Cardiac muscle cell (in vitro differentiated cells and primary cell): ENCODE measurements around the gene RUFY4. TPM values are rescaled to one million over a fixed set of nuclear protein-coding genes. Genes with fewer than 3 reads are reported as not detected.

Experiments used
- DNase-seq, 2 donors: peaks; one replicate each; pipeline versions ENCODE4 v3.0.0 to v3.0.0-alpha.2; 2010 to 2017; ENCODE audit warnings: low read depth in 1 of 2, low spot score in 1 of 2
- H3K27ac ChIP-seq: fragments of 200-600 bp; sonication (generic); 2 replicates; pipeline ENCODE4 v1.5.1; 2016
- H3K27me3 ChIP-seq: fragments of 200-600 bp; sonication (generic); 2 replicates; pipeline ENCODE4 v1.6.0; 2016; ENCODE audit warnings: control low read depth
- H3K36me3 ChIP-seq: fragments of 200-600 bp; sonication (generic); 2 replicates; pipeline ENCODE4 v1.5.1; 2016; ENCODE audit warnings: control low read depth
- H3K4me1 ChIP-seq: fragments of 200-600 bp; sonication (generic); 2 replicates; pipeline ENCODE4 v1.8.1; 2017; ENCODE audit warnings: low read depth, mild to moderate bottlenecking, mixed run types
- H3K4me3 ChIP-seq: fragments of 200-600 bp; sonication (generic); 2 replicates; pipeline ENCODE4 v1.5.1; 2016; ENCODE audit warnings: mild to moderate bottlenecking
- H3K9me3 ChIP-seq: fragments of 200-600 bp; sonication (generic); 2 replicates; pipeline ENCODE4 v1.5.1; 2017; ENCODE audit warnings: low read depth, mild to moderate bottlenecking, control low read depth
- CTCF ChIP-seq: IDR thresholded peaks from 2 replicates; pipeline ENCODE4 v1.5.1; 2012; ENCODE audit warnings: low read depth, mild to moderate bottlenecking, low read length
- polyA plus RNA-seq: library from polyadenylated mRNA; unstranded; fragments of >200 nt; fragmentation: Nextera tagmentation; extraction: Ambion mirVana; gene quantifications from 2 replicates; pipeline ENCODE4 v1.2.1, GENCODE V29; 2016
- total RNA-seq: library from RNA; depleted of rRNA; stranded (reverse); fragments of >200 nt; gene quantifications from 2 replicates; pipeline ENCODE4 v1.2.3, GENCODE V29; 2016

RUFY4 gene
- total and polyA plus RNA-seq, 2 experiments from 2014 or later = not detected

GRCh38 chr2:218079943-218080913 is 11.2 kb downstream of the RUFY4 start:
- Histone ChIP-seq H3K27ac (no peak overlapping the region), H3K9me3 (no peaks in the 10 kb centered on the region), H3K36me3 (no peaks in the 10 kb centered on the region), H3K4me1 (peaks cover 3% of the 10 kb centered on the region), H3K27me3 (no peaks in the 10 kb centered on the region), H3K4me3 (no peak overlapping the region)
- no peak for DNase-seq
- TF ChIP-seq CTCF = no peak

GRCh38 chr2:218081063-218081462 is 12.0 kb downstream of the RUFY4 start:
- H3K27ac ChIP-seq = no peak overlapping the region
- H3K36me3 ChIP-seq = no peaks in the 10 kb centered on the region
- no peak for TF ChIP-seq CTCF
- no peak for DNase-seq
- H3K27me3 ChIP-seq = no peaks in the 10 kb centered on the region
- peaks cover 3% of the 10 kb centered on the region for H3K4me1 ChIP-seq
- H3K9me3 ChIP-seq = no peaks in the 10 kb centered on the region
- H3K4me3 ChIP-seq = no peak overlapping the region

GRCh38 chr2:218081695-218082094 is 12.6 kb downstream of the RUFY4 start:
- no peaks in the 10 kb centered on the region for H3K36me3 ChIP-seq
- no peak overlapping the region for H3K27ac ChIP-seq
- no peak overlapping the region for H3K4me3 ChIP-seq
- no peak for TF ChIP-seq CTCF
- no peaks in the 10 kb centered on the region for H3K9me3 ChIP-seq
- H3K4me1 ChIP-seq = peaks cover 3% of the 10 kb centered on the region
- peak in 1 of 2 donors; percentile 75 for DNase-seq
- no peaks in the 10 kb centered on the region for H3K27me3 ChIP-seq

- Histone ChIP-seq H3K4me1 (peaks cover 3% of the 10 kb centered on the region), H3K9me3 (no peaks in the 10 kb centered on the region), H3K36me3 (no peaks in the 10 kb centered on the region), H3K27me3 (no peaks in the 10 kb centered on the region), H3K27ac (no peak overlapping the region), H3K4me3 (no peak overlapping the region)
- no peak for TF ChIP-seq CTCF
- no peak for DNase-seq
Measured at GRCh38 chr2:218082586-218083351, 13.7 kb downstream of the RUFY4 start.

GRCh38 chr2:218083352-218083676 is 14.3 kb downstream of the RUFY4 start:
- no peak overlapping the region for H3K27ac ChIP-seq

More at GRCh38 chr2:218083352-218083676, 14.3 kb downstream of the RUFY4 start:
- peaks cover 3% of the 10 kb centered on the region for H3K4me1 ChIP-seq
- DNase-seq = no peak
- H3K36me3 ChIP-seq = no peaks in the 10 kb centered on the region
- no peaks in the 10 kb centered on the region for H3K27me3 ChIP-seq
- no peak overlapping the region for H3K4me3 ChIP-seq
- no peak for TF ChIP-seq CTCF
- no peaks in the 10 kb centered on the region for H3K9me3 ChIP-seq
